ENCODE data around the gene ATPAF1.

The ATPAF1 gene

GRCh38 chr1:46681333-46682034 is 13.3 kb upstream of the ATPAF1 start:
- TF ChIP-seq FOXM1 (IDR thresholded peaks at IDR 0.05; ENCODE audit: borderline replicate concordance, low read depth) (no peak), TCF12 (IDR thresholded peaks at IDR 0.05; ENCODE audit: low read depth) (no peak), ZBTB7A (IDR thresholded peaks at IDR 0.05; ENCODE audit: low read depth) (no peak), TAF1 (IDR thresholded peaks at IDR 0.05; ENCODE audit: low read depth) (no peak), CEBPB (IDR thresholded peaks at IDR 0.05) (no peak), TEAD4 (IDR thresholded peaks at IDR 0.05) (no peak), CREB1 (IDR thresholded peaks at IDR 0.05; ENCODE audit: low read depth) (no peak)
- TF ChIP-seq, protein P1, sequence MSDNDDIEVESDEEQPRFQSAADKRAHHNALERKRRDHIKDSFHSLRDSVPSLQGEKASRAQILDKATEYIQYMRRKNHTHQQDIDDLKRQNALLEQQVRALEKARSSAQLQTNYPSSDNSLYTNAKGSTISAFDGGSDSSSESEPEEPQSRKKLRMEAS (IDR thresholded peaks at IDR 0.05), result no peak

- no peak for TF ChIP-seq CREB1 (IDR thresholded peaks at IDR 0.05; ENCODE audit: low read depth)
- no peak for TF ChIP-seq TEAD4 (IDR thresholded peaks at IDR 0.05)
- no peak for TF ChIP-seq EGR1 (IDR thresholded peaks at IDR 0.05)
- no peak for TF ChIP-seq RAD21 (IDR thresholded peaks at IDR 0.05; ENCODE audit: low read depth)
- no peak for TF ChIP-seq CEBPB (IDR thresholded peaks at IDR 0.05)
- no peak for TF ChIP-seq ZBTB7A (IDR thresholded peaks at IDR 0.05; ENCODE audit: low read depth)
- no peak for TF ChIP-seq TAF1 (IDR thresholded peaks at IDR 0.05; ENCODE audit: low read depth)
- TF ChIP-seq, protein P1 (IDR thresholded peaks at IDR 0.05), result no peak
- TF ChIP-seq EP300 (IDR thresholded peaks at IDR 0.05; ENCODE audit: borderline replicate concordance), result no peak
- no peak for TF ChIP-seq NFIC (IDR thresholded peaks at IDR 0.05)
- no peak for TF ChIP-seq FOXM1 (IDR thresholded peaks at IDR 0.05; ENCODE audit: borderline replicate concordance, low read depth)
- TF ChIP-seq TCF12 (IDR thresholded peaks at IDR 0.05; ENCODE audit: low read depth), result no peak
- no peak for TF ChIP-seq YY1 (IDR thresholded peaks at IDR 0.05; ENCODE audit: low read depth)
- no peak for TF ChIP-seq REST (IDR thresholded peaks at IDR 0.05; ENCODE audit: low read depth)
Measured at GRCh38 chr1:46679789-46680573, 11.8 kb upstream of the ATPAF1 start.

DNA sequence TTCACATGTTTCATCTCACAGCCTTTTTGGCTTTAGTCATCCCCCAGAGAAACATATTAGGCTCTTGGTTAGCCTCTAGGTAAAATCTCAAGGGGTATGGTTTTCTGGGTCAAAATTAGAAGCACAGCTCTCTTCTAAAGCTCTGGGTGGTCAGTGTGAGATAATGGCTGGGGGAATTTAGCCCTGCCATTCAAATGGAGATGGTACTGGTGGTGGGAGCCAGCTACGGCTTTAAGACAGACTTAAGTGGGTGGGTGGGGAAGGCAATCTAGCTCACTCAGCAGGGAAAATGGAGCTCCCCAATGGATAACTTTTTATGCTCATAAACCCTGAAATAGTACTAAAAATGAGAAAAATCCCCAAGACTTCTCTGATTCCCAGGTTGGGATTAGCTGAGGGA is 9.2 kb upstream of the ATPAF1 start:
- TF ChIP-seq, protein P1 (IDR thresholded peaks at IDR 0.05), result no peak
- TF ChIP-seq TCF12 (IDR thresholded peaks at IDR 0.05; ENCODE audit: low read depth), result no peak
- TF ChIP-seq FOXM1 (IDR thresholded peaks at IDR 0.05; ENCODE audit: borderline replicate concordance, low read depth), result no peak
- TF ChIP-seq, protein P2, sequence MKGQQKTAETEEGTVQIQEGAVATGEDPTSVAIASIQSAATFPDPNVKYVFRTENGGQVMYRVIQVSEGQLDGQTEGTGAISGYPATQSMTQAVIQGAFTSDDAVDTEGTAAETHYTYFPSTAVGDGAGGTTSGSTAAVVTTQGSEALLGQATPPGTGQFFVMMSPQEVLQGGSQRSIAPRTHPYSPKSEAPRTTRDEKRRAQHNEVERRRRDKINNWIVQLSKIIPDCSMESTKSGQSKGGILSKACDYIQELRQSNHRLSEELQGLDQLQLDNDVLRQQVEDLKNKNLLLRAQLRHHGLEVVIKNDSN (IDR thresholded peaks at IDR 0.05), result no peak
- no peak for TF ChIP-seq ZBTB7A (IDR thresholded peaks at IDR 0.05; ENCODE audit: low read depth)
- TF ChIP-seq EGR1 (IDR thresholded peaks at IDR 0.05), result no peak
- TF ChIP-seq TAF1 (IDR thresholded peaks at IDR 0.05; ENCODE audit: low read depth), result no peak
- TF ChIP-seq TEAD4 (IDR thresholded peaks at IDR 0.05), result no peak
- no peak for TF ChIP-seq CEBPB (IDR thresholded peaks at IDR 0.05)
- TF ChIP-seq YY1 (IDR thresholded peaks at IDR 0.05; ENCODE audit: low read depth), result no peak
- TF ChIP-seq RAD21 (IDR thresholded peaks at IDR 0.05; ENCODE audit: low read depth), result no peak
- TF ChIP-seq CREB1 (IDR thresholded peaks at IDR 0.05; ENCODE audit: low read depth), result no peak
- TF ChIP-seq REST (IDR thresholded peaks at IDR 0.05; ENCODE audit: low read depth), result no peak
- no peak for TF ChIP-seq NFIC (IDR thresholded peaks at IDR 0.05)
- no peak for TF ChIP-seq EP300 (IDR thresholded peaks at IDR 0.05; ENCODE audit: borderline replicate concordance)

GRCh38 chr1:46676531-46676930 is 8.4 kb upstream of the ATPAF1 start:
- TF ChIP-seq NFIC (IDR thresholded peaks at IDR 0.05) (no peak), EGR1 (IDR thresholded peaks at IDR 0.05) (no peak), CEBPB (IDR thresholded peaks at IDR 0.05) (no peak), ZBTB7A (IDR thresholded peaks at IDR 0.05; ENCODE audit: low read depth) (no peak), EP300 (IDR thresholded peaks at IDR 0.05; ENCODE audit: borderline replicate concordance) (no peak), TAF1 (IDR thresholded peaks at IDR 0.05; ENCODE audit: low read depth) (no peak), TEAD4 (IDR thresholded peaks at IDR 0.05) (no peak), FOXM1 (IDR thresholded peaks at IDR 0.05; ENCODE audit: borderline replicate concordance, low read depth) (no peak), TCF12 (IDR thresholded peaks at IDR 0.05; ENCODE audit: low read depth) (no peak)
- TF ChIP-seq, protein P2 (IDR thresholded peaks at IDR 0.05), result no peak
